B cell (primary cell): ENCODE measurements around the gene GUCA2B. TPM values are rescaled to one million over a fixed set of nuclear protein-coding genes. Genes with fewer than 3 reads are reported as not detected.

ENCODE experiments used
- ATAC-seq: fragments of 200-7000 bp; cut with Tn5 transposase; one replicate; pipeline ENCODE4 v1.10.0; 2021; ENCODE audit warnings: low read depth, mild to moderate bottlenecking, moderate number of reproducible peaks, moderate library complexity
- CTCF ChIA-PET: fragments of 350-600 bp; sonication (Branson Sonifier 250); formaldehyde crosslinking; loops from one replicate; lab custom pipeline; 2021; ENCODE audit warnings: antibody characterized with exemption, inconsistent platforms; lab: Charles Lee
- POLR2A ChIA-PET: fragments of 350-600 bp; sonication (Branson Sonifier 250); formaldehyde crosslinking; loops from one replicate; lab custom pipeline; 2021; ENCODE audit warnings: antibody characterized with exemption; lab: Charles Lee
- DNase-seq: peaks from one replicate; pipeline ENCODE4 v3.0.0; 2013
- H2AFZ ChIP-seq: 2 replicates; pipeline ENCODE4 v1.6.1; 2012; ENCODE audit warnings: mild to moderate bottlenecking, low read depth, low read length; ENCODE audit not compliant: insufficient read depth, poor library complexity, severe bottlenecking
- H3K27ac ChIP-seq, 2 donors: 1 replicate in 1 of 2; 2 replicates in 1 of 2; pipeline ENCODE4 v1.5.1; 2012 to 2013; ENCODE audit warnings: low read length in 2 of 2, mild to moderate bottlenecking in 2 of 2, moderate library complexity in 1 of 2
- H3K27me3 ChIP-seq, 4 experiments: fragments of 200-600 bp in 1 of 4; sonication (generic) in 1 of 4; replicated peaks in 1 of 4; 1 replicate in 2 of 4; 2 replicates in 2 of 4; pipeline versions ENCODE4 v1.6.1 to v1.7.0; 2013 to 2016; ENCODE audit warnings: low read length in 3 of 4, mild to moderate bottlenecking in 2 of 4, mixed read lengths in 1 of 4, moderate library complexity in 1 of 4; ENCODE audit not compliant: insufficient read depth in 4 of 4, control insufficient read depth in 3 of 4; ENCODE audit errors: control extremely low read depth in 1 of 4
- H3K36me3 ChIP-seq, 2 experiments: replicated peaks in 1 of 2; 1 replicate in 1 of 2; 2 replicates in 1 of 2; pipeline versions ENCODE4 v1.6.1 to v1.7.1; 2013; ENCODE audit warnings: low read length in 1 of 2; ENCODE audit not compliant: insufficient read depth in 2 of 2, control insufficient read depth in 1 of 2; ENCODE audit errors: control extremely low read depth in 1 of 2, extremely low read depth in 1 of 2
- H3K4me1 ChIP-seq, 2 donors: fragments of 200-600 bp in 1 of 2; sonication (generic) in 1 of 2; 1 replicate in 1 of 2; 2 replicates in 1 of 2; pipeline versions ENCODE4 v1.5.1 to v1.6.1; 2013 to 2017; ENCODE audit warnings: low read length in 2 of 2; ENCODE audit not compliant: control insufficient read depth in 2 of 2, insufficient read depth in 2 of 2
- H3K4me2 ChIP-seq: replicated peaks from 2 replicates; pipeline ENCODE3; 2012; ENCODE audit warnings: mild to moderate bottlenecking, low read depth, low read length; ENCODE audit not compliant: poor library complexity, severe bottlenecking
- H3K4me3 ChIP-seq, 5 experiments: fragments of 200-600 bp in 1 of 5; sonication (generic) in 1 of 5; 1 replicate in 3 of 5; 2 replicates in 2 of 5; pipeline versions ENCODE4 v1.5.1 to v1.7.0; 2011 to 2016; ENCODE audit warnings: low read length in 4 of 5, mild to moderate bottlenecking in 4 of 5, low read depth in 2 of 5, control low read depth in 1 of 5, moderate library complexity in 1 of 5; ENCODE audit not compliant: insufficient read depth in 1 of 5; ENCODE audit errors: control extremely low read depth in 1 of 5, extremely low read depth in 1 of 5
- H3K79me2 ChIP-seq: fragments of 200-600 bp; sonication (generic); one replicate; pipeline ENCODE4 v1.6.0; 2016; ENCODE audit warnings: low read length; ENCODE audit not compliant: control insufficient read depth, insufficient read depth
- H3K9ac ChIP-seq: fragments of 200-600 bp; sonication (generic); 2 replicates; pipeline ENCODE4 v1.6.1; 2017; ENCODE audit warnings: mild to moderate bottlenecking, low read length, moderate library complexity
- H3K9me3 ChIP-seq, 3 donors: one replicate each; pipeline versions ENCODE4 v1.6.1 to v1.7.1; 2013; ENCODE audit warnings: low read length in 2 of 3; ENCODE audit not compliant: control insufficient read depth in 2 of 3, insufficient read depth in 1 of 3; ENCODE audit errors: control extremely low read depth in 1 of 3
- H4K20me1 ChIP-seq: 2 replicates; pipeline ENCODE4 v1.6.0; 2012; ENCODE audit warnings: mild to moderate bottlenecking, low read length; ENCODE audit not compliant: insufficient read depth, control insufficient read depth, poor library complexity, severe bottlenecking
- H3K27ac Mint-ChIP-seq: one replicate; pipeline ENCODE4 v1.8.0; 2021; ENCODE audit warnings: mixed read lengths
- H3K27me3 Mint-ChIP-seq: one replicate; pipeline ENCODE4 v1.8.0; 2021; ENCODE audit warnings: mixed read lengths
- H3K4me1 Mint-ChIP-seq: one replicate; pipeline ENCODE4 v1.8.0; 2021; ENCODE audit warnings: mixed read lengths
- H3K4me3 Mint-ChIP-seq: one replicate; pipeline ENCODE4 v1.8.0; 2021; ENCODE audit warnings: mixed read lengths
- H3K9me3 Mint-ChIP-seq: one replicate; pipeline ENCODE4 v1.8.0; 2022; ENCODE audit warnings: mixed read lengths; ENCODE audit not compliant: insufficient read depth
- CTCF ChIP-seq: fragments of 200-600 bp; IDR thresholded peaks from one replicate; pipeline ENCODE4 v1.8.0; 2022; ENCODE audit warnings: antibody characterized with exemption, mild to moderate bottlenecking
- EZH2 ChIP-seq: IDR thresholded peaks from 2 replicates; pipeline ENCODE4 v1.6.1; 2012; ENCODE audit warnings: borderline replicate concordance, low read depth, mild to moderate bottlenecking, moderate library complexity, low read length; ENCODE audit not compliant: insufficient read depth, poor library complexity, severe bottlenecking
- WGBS: methylation state at CpG from one replicate; pipeline ENCODE4 v1.1.5; 2013; ENCODE audit warnings: missing lambda C conversion rate; ENCODE audit not compliant: insufficient coverage; 5-methylcytosine and 5-hydroxymethylcytosine counted together
- intact Hi-C: fragments of 100-400 bp; cut with micrococcal nuclease; formaldehyde crosslinking; loops from one replicate; pipeline ENCODE4 v1.10.0; 2022
- polyA plus RNA-seq: library from polyadenylated mRNA; depleted of rRNA; stranded (reverse); fragments of >200 nt; gene quantifications from 2 replicates; pipeline ENCODE4 v1.2.3, GENCODE V29; 2012
- total RNA-seq, 2 donors: library from RNA; stranded (reverse); fragments of 120-200 nt in 1 of 2; gene quantifications; 1 replicate in 1 of 2; 2 replicates in 1 of 2; pipeline versions ENCODE4 v1.2.3 to v1.2.4, GENCODE V29; 2013 to 2022

GUCA2B gene
- total and polyA plus RNA-seq, 2 donors (not counting 1 experiment from before 2014, with no cell fraction given): not detected

GRCh38 chr1:42105025-42105424, 48.2 kb upstream of the GUCA2B start:
- Mint-ChIP-seq H3K27ac (no peak overlapping the region), H3K4me3 (no peak overlapping the region), H3K9me3 (peaks cover 8% of the 10 kb centered on the region), H3K4me1 (no peaks in the 10 kb centered on the region), H3K27me3 (peaks cover 31% of the 10 kb centered on the region)
- no peaks in the 10 kb centered on the region for H3K9me3 ChIP-seq
- no peaks in the 10 kb centered on the region for H4K20me1 ChIP-seq
- ChIA-PET POLR2A (no interaction called here), CTCF (no interaction called here)
- intact Hi-C loops: no loop called here
- no peak overlapping the region for H3K9ac ChIP-seq
- H2AFZ ChIP-seq: no peak overlapping the region
- no peak overlapping the region for H3K4me2 ChIP-seq
- no CpG with 5 or more reads among the region's 1 CpG for WGBS
- no peak overlapping the region for H3K27ac ChIP-seq
- H3K36me3 ChIP-seq: no peaks in the 10 kb centered on the region
- no peak overlapping the region for H3K4me3 ChIP-seq
- H3K79me2 ChIP-seq: no peaks in the 10 kb centered on the region
- no peak for TF ChIP-seq CTCF
- no peak for TF ChIP-seq EZH2
- ATAC-seq (no peak), DNase-seq (no peak)
- no peaks in the 10 kb centered on the region for H3K4me1 ChIP-seq
- H3K27me3 ChIP-seq: no peaks in the 10 kb centered on the region

- Histone ChIP-seq H3K4me3 (no peak overlapping the region), H3K27me3 (peaks cover 0 to 7% (median 1%) of the 10 kb centered on the region in 4 experiments), H4K20me1 (no peaks in the 10 kb centered on the region), H3K79me2 (no peaks in the 10 kb centered on the region), H3K4me1 (no peaks in the 10 kb centered on the region), H3K36me3 (no peaks in the 10 kb centered on the region), H3K9ac (no peak overlapping the region), H3K9me3 (no peaks in the 10 kb centered on the region), H3K27ac (no peak overlapping the region), H3K4me2 (no peak overlapping the region), H2AFZ (no peak overlapping the region)
- Mint-ChIP-seq H3K4me1 (no peaks in the 10 kb centered on the region), H3K9me3 (no peaks in the 10 kb centered on the region), H3K27me3 (peaks cover 43% of the 10 kb centered on the region), H3K4me3 (no peak overlapping the region), H3K27ac (no peak overlapping the region)
- ChIA-PET POLR2A (no interaction called here), CTCF (no interaction called here)
- WGBS: no CpG with 5 or more reads among the region's 7 CpGs
- DNase-seq (no peak), ATAC-seq (no peak)
- TF ChIP-seq EZH2: no peak
- intact Hi-C loops: no loop called here
Measured at GRCh38 chr1:42108309-42108708, 44.9 kb upstream of the GUCA2B start.
